Panc1 (cell line): Measurements from ENCODE around the gene APRT. TPM values are rescaled to one million over a fixed set of nuclear protein-coding genes. Genes with fewer than 3 reads are reported as not detected.

Experiments used
- ATAC-seq: fragments of 200-7000 bp; cut with Tn5 transposase; 2 replicates; pipeline ENCODE4 v1.9.1; 2020; ENCODE audit warnings: mild to moderate bottlenecking, moderate library complexity
- Bru-seq: library from RNA; stranded (reverse); fragments of 400-500 nt; gene quantifications from one replicate; lab custom pipeline; 2021; lab: Mats Ljungman, UMichigan
- BruChase-seq, 2 experiments: library from RNA; stranded (reverse); fragments of 400-500 nt; gene quantifications; one replicate each; lab custom pipeline; 2021; lab: Mats Ljungman, UMichigan
- BruUV-seq: library from RNA; stranded (reverse); fragments of 400-500 nt; replicated peaks from 2 replicates; lab custom pipeline; 2021; lab: Mats Ljungman, UMichigan
- CTCF ChIA-PET: fragments of 300-600 bp; sonication (Branson Sonifier 250); formaldehyde crosslinking; loops from one replicate; lab custom pipeline; 2022; ENCODE audit warnings: antibody characterized with exemption; lab: Charles Lee
- POLR2A ChIA-PET: fragments of 300-600 bp; sonication (Branson Sonifier 250); formaldehyde crosslinking; loops from one replicate; lab custom pipeline; 2022; ENCODE audit warnings: antibody characterized with exemption; lab: Charles Lee
- DNase-seq: peaks from one replicate; pipeline ENCODE4 v3.0.0-alpha.2; 2010; ENCODE audit warnings: low read depth, low spot score
- H3K27ac ChIP-seq: 2 replicates; pipeline ENCODE4 v1.5.1; 2011; ENCODE audit warnings: mild to moderate bottlenecking, low read length, inconsistent platforms
- H3K27me3 ChIP-seq: fragments of 200-500 bp; sonication (Bioruptor generic); 2 replicates; pipeline ENCODE4 v1.6.0; 2014; ENCODE audit warnings: low read length, inconsistent platforms; ENCODE audit not compliant: control insufficient read depth, insufficient read depth
- H3K36me3 ChIP-seq: fragments of 200-500 bp; sonication (Bioruptor generic); 2 replicates; pipeline ENCODE4 v1.5.1; 2014; ENCODE audit warnings: inconsistent platforms, mild to moderate bottlenecking, low read length, moderate library complexity; ENCODE audit not compliant: control insufficient read depth, insufficient read depth
- H3K4me1 ChIP-seq: 2 replicates; pipeline ENCODE4 v1.5.1; 2011; ENCODE audit warnings: inconsistent platforms, mild to moderate bottlenecking, low read length, moderate library complexity; ENCODE audit not compliant: control insufficient read depth, insufficient read depth
- H3K4me3 ChIP-seq, 2 experiments: 2 replicates each; pipeline ENCODE4 v1.5.1; 2011 to 2012; ENCODE audit warnings: low read depth in 2 of 2, low read length in 2 of 2, mild to moderate bottlenecking in 2 of 2, inconsistent platforms in 1 of 2, moderate library complexity in 1 of 2
- H3K9me3 ChIP-seq: fragments of 200-500 bp; sonication (Bioruptor generic); 2 replicates; pipeline ENCODE4 v1.5.1; 2014; ENCODE audit warnings: low read depth, mild to moderate bottlenecking, inconsistent platforms, low read length, moderate library complexity; ENCODE audit not compliant: control insufficient read depth, insufficient read depth
- POLR2AphosphoS5 ChIP-seq: IDR thresholded peaks from 2 replicates; pipeline ENCODE4 v1.6.1; 2012; ENCODE audit warnings: mild to moderate bottlenecking, low read depth, low read length, moderate library complexity
- REST ChIP-seq, 2 experiments: IDR thresholded peaks; 2 replicates each; pipeline ENCODE4 v1.6.1; 2011 to 2012; ENCODE audit warnings: low read depth in 2 of 2, control low read depth in 1 of 2, low read length in 1 of 2, mild to moderate bottlenecking in 1 of 2, moderate library complexity in 1 of 2; ENCODE audit not compliant: insufficient read depth in 1 of 2
- SIN3A ChIP-seq: IDR thresholded peaks from 2 replicates; pipeline ENCODE4 v1.6.1; 2012; ENCODE audit warnings: low read depth, mild to moderate bottlenecking, low read length, moderate library complexity, borderline replicate concordance; ENCODE audit not compliant: insufficient read depth
- TCF7L2 ChIP-seq: IDR thresholded peaks from 2 replicates; pipeline ENCODE4 v1.6.1; 2011; ENCODE audit warnings: mild to moderate bottlenecking, low read depth, low read length, inconsistent platforms
- in situ Hi-C: cut with HindIII; loops from 2 replicates; pipeline ENCODE4 v1.10.0; 2016; ENCODE audit warnings: low sequenced_read_pairs, low pct_unique_long_range_greater_than_20kb
- intact Hi-C: fragments of 100-400 bp; cut with micrococcal nuclease; formaldehyde crosslinking; loops from one replicate; pipeline ENCODE4 v1.10.0; 2022; ENCODE audit not compliant: unreplicated experiment
- long read RNA-seq: library from polyadenylated mRNA; unstranded; transcript quantifications from one replicate; pipeline ENCODE4 v2.0.0, GENCODE V29; 2021; ENCODE audit not compliant: unreplicated experiment
- polyA plus RNA-seq: library from polyadenylated mRNA; unstranded; fragments of >200 nt; gene quantifications from one replicate; pipeline ENCODE4 v1.2.1, GENCODE V29; 2012; ENCODE audit warnings: missing spikeins; ENCODE audit not compliant: insufficient read length
- total RNA-seq: library from RNA; stranded (reverse); gene quantifications from one replicate; pipeline ENCODE4 v1.2.1, GENCODE V29; 2021; ENCODE audit not compliant: unreplicated experiment
- TF ChIP-seq, protein P1 (sequence below): fragments of 450-650 bp; IDR thresholded peaks from 2 replicates; pipeline ENCODE4 v1.5.1; 2017; ENCODE audit warnings: mild to moderate bottlenecking

APRT gene, protein sequence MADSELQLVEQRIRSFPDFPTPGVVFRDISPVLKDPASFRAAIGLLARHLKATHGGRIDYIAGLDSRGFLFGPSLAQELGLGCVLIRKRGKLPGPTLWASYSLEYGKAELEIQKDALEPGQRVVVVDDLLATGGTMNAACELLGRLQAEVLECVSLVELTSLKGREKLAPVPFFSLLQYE
- total RNA-seq (231 TPM), Bru-seq, nascent RNA (percentile 72 among the genes with signal in this experiment), BruChase-seq, experiment 1, labeled RNA remaining after a 2-hour chase (percentile 68 among the genes with signal in this experiment), BruChase-seq, experiment 2, labeled RNA remaining after a 6-hour chase (percentile 81 among the genes with signal in this experiment)
- 326 TPM for polyA plus RNA-seq
- long read RNA-seq, transcript APRT-202 (5 exons, 664 nt) = minor isoform, 46 of 267 reads
- long read RNA-seq, transcript APRT-206 (2 exons, 437 nt) = minor isoform, 9 of 267 reads
- long read RNA-seq, transcript APRT-201 (5 exons, 947 nt) = major isoform, 141 of 267 reads
- long read RNA-seq, transcript APRT-210 (2 exons, 490 nt) = minor isoform, 14 of 267 reads
- long read RNA-seq, partial matches to known transcripts = 19 of 267 reads
- long read RNA-seq, other reads (novel, unspliced or antisense) = 29 of 267 reads

- intact Hi-C loops = loop anchor here (10.0 kb wide), 1 partner anchor 353 kb away; no protein-coding TSS in a partner anchor
- Histone ChIP-seq H3K36me3 (peaks cover 4% of the 10 kb centered on the region; the same call in 1 of the 2 replicates), H3K4me3 (peak within 1 kb of the TSS; percentile 64 to 78), H3K9me3 (no peaks in the 10 kb centered on the region), H3K27me3 (no peaks in the 10 kb centered on the region), H3K4me1 (peaks cover 21% of the 10 kb centered on the region), H3K27ac (peak within 1 kb of the TSS; percentile 89)
- ChIA-PET POLR2A (interaction anchor here (0.7 kb wide), 1 partner anchor 18 kb away, joined by 3 read pairs; no protein-coding TSS in a partner anchor), CTCF (no interaction called here)
- BruUV-seq = TSS peak; percentile 54
- TF ChIP-seq REST (IDR thresholded peaks at IDR 0.05; ENCODE audit: insufficient read depth in 1 of 2, low read depth in 2 of 2, low read length in 1 of 2) (no peak), POLR2AphosphoS5 (peak; percentile 87), SIN3A (0 out of 2 replicates have a peak, but pooled peaks have one; percentile 14)
- ATAC-seq = peak; percentile 70
- peak; percentile 61 for DNase-seq
- in situ Hi-C loops = no loop called here
Observed at GRCh38 chr16:88811769-88812512, at the start of gene APRT. Gene APRT, minus strand, starts transcription at chr16:88811928. Its CDS starts 29 bp downstream, at chr16:88811899.

DNA sequence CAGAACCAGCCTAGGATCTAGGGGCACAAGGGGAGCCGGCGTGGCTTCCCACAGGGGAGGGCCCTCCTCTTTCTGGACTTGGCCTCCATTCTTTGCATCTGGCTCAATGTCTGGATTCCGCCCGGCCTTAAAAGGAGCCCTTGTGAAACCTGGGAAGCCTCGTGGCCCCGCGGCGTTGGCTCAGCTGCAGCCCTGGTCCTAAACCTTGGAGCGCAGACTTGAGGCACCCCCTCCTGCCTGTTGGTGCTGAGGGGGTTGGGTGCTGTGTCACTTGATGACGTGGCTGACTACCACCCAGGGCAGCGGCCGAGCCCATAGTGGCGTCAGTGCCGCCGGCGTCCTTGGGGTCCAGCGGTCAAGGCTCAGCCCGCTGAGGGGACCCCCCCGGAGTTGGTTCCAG is 49.6 kb upstream of the APRT start:
- ATAC-seq (no peak), DNase-seq (no peak)
- no TSS peak for BruUV-seq
- Histone ChIP-seq H3K4me3 (no peak overlapping the region), H3K27me3 (no peaks in the 10 kb centered on the region), H3K27ac (no peak overlapping the region), H3K9me3 (no peaks in the 10 kb centered on the region), H3K36me3 (peaks cover 6% of the 10 kb centered on the region; the same call in 1 of the 2 replicates), H3K4me1 (no peaks in the 10 kb centered on the region)
- no peak for TF ChIP-seq SIN3A
- TF ChIP-seq POLR2AphosphoS5 = no peak
- no peak for TF ChIP-seq REST (IDR thresholded peaks at IDR 0.05; ENCODE audit: insufficient read depth in 1 of 2, low read depth in 2 of 2, low read length in 1 of 2)
- TF ChIP-seq, protein P1, sequence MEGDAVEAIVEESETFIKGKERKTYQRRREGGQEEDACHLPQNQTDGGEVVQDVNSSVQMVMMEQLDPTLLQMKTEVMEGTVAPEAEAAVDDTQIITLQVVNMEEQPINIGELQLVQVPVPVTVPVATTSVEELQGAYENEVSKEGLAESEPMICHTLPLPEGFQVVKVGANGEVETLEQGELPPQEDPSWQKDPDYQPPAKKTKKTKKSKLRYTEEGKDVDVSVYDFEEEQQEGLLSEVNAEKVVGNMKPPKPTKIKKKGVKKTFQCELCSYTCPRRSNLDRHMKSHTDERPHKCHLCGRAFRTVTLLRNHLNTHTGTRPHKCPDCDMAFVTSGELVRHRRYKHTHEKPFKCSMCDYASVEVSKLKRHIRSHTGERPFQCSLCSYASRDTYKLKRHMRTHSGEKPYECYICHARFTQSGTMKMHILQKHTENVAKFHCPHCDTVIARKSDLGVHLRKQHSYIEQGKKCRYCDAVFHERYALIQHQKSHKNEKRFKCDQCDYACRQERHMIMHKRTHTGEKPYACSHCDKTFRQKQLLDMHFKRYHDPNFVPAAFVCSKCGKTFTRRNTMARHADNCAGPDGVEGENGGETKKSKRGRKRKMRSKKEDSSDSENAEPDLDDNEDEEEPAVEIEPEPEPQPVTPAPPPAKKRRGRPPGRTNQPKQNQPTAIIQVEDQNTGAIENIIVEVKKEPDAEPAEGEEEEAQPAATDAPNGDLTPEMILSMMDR = no peak
- TF ChIP-seq TCF7L2 = no peak
- intact Hi-C loops = no loop called here
- CTCF ChIA-PET = no interaction called here
- POLR2A ChIA-PET = no interaction called here
- in situ Hi-C loops = no loop called here
